ENCODE results near the gene ASB4. TPM values are rescaled to one million over a fixed set of nuclear protein-coding genes. Genes with fewer than 3 reads are reported as not detected.
"Not testable (repeated sequence)": the region's sequence is repeated elsewhere in the genome, so short reads cannot be mapped to it uniquely, and the experiment has no call there.

ASB4 gene
- total RNA-seq, 2 experiments from 2014 or later: not detected

GRCh38 chr7:95547361-95548348 is 61.9 kb downstream of the ASB4 start:
- Mint-ChIP-seq H3K4me3 (no peak overlapping the region), H3K27me3 (peaks cover 2% of the 10 kb centered on the region), H3K4me1 (ENCODE audit: low read depth) (no peaks in the 10 kb centered on the region), H3K9me3 (no peaks in the 10 kb centered on the region), H3K36me3 (no peaks in the 10 kb centered on the region), H3K27ac (no peak overlapping the region)
- DNase-seq: no peak
- intact Hi-C loops (cut with micrococcal nuclease): no loop called here
- CTCF ChIA-PET: no interaction called here
- POLR2A ChIA-PET: no interaction called here

- Mint-ChIP-seq H3K4me1 (ENCODE audit: low read depth) (no peaks in the 10 kb centered on the region), H3K27me3 (peaks cover 7% of the 10 kb centered on the region), H3K4me3 (no peak overlapping the region), H3K9me3 (no peaks in the 10 kb centered on the region), H3K36me3 (no peaks in the 10 kb centered on the region), H3K27ac (no peak overlapping the region)
- DNase-seq: no peak
- intact Hi-C loops (cut with micrococcal nuclease): no loop called here
- POLR2A ChIA-PET: no interaction called here
- CTCF ChIA-PET: interaction anchor here (0.8 kb wide), 1 partner anchor 23 kb away, joined by 3 read pairs; no protein-coding TSS in a partner anchor
These were observed 64.2 kb downstream of the ASB4 start for GRCh38 chr7:95549818-95550529.

GRCh38 chr7:95550546-95550945 is 64.8 kb downstream of the ASB4 start:
- no peak overlapping the region for H3K27ac Mint-ChIP-seq
- POLR2A ChIA-PET: no interaction called here

DNA sequence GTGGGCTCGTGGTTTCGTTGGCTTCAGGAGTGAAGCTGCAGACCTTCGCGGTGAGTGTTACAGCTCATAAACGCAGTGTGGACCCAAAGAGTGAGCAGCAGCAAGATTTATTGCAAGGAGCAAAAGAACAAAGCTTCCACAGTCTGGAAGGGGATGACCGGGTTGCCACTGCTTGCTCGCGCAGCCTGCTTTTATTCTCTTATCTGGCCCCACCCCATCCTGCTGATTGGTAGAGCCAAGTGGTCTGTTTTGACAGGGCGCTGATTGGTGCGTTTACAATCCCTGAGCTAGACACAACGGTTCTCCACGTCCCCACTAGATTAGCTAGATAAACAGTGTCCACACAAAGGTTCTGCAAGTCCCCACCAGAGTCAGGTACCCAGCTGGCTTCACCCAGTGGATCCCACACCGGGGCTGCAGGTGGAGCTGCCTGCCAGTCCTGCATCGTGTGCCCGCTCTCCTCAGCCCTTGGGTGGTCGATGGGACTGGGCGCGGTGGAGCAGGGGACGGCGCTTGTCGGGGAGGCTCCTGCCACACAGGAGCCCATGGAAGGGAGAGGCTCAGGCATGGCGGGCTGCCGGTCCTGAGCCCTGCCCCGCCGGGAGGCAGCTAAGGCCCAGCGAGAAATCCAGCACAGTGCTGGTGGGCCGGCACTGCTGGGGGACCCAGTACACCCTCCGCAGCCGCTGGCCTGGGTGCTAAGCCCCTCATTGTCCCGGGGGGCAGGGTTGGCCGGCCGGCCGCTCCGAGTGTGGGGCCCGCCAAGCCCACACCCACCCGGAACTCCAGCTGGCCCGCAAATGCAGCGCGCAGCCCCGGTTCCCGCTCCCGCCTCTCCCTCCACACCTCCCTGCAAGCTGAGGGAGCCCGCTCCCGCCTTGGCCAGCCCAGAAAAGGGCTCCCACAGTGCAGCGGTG is 66.5 kb downstream of the ASB4 start:
- H3K36me3 Mint-ChIP-seq; intact Hi-C loops (cut with micrococcal nuclease); CTCF ChIA-PET: not testable (repeated sequence)

More at GRCh38 chr7:95550546-95550945, 64.8 kb downstream of the ASB4 start:
- peaks cover 7% of the 10 kb centered on the region for H3K27me3 Mint-ChIP-seq
- H3K9me3 Mint-ChIP-seq: no peaks in the 10 kb centered on the region
- no peaks in the 10 kb centered on the region for H3K4me1 Mint-ChIP-seq (ENCODE audit: low read depth)
- no peak overlapping the region for H3K4me3 Mint-ChIP-seq
- intact Hi-C loops (cut with micrococcal nuclease): no loop called here
- no peak for DNase-seq
- CTCF ChIA-PET: no interaction called here
- H3K36me3 Mint-ChIP-seq: no peaks in the 10 kb centered on the region

GRCh38 chr7:95553939-95554338 is 68.2 kb downstream of the ASB4 start:
- no peak overlapping the region for H3K4me3 Mint-ChIP-seq
- H3K27me3 Mint-ChIP-seq: peaks cover 7% of the 10 kb centered on the region
- POLR2A ChIA-PET: no interaction called here
- no peaks in the 10 kb centered on the region for H3K9me3 Mint-ChIP-seq
- no peaks in the 10 kb centered on the region for H3K36me3 Mint-ChIP-seq
- DNase-seq: no peak
- intact Hi-C loops (cut with micrococcal nuclease): no loop called here
- no peaks in the 10 kb centered on the region for H3K4me1 Mint-ChIP-seq (ENCODE audit: low read depth)
- H3K27ac Mint-ChIP-seq: no peak overlapping the region
- CTCF ChIA-PET: no interaction called here

More for the DNA sequence above, 66.5 kb downstream of the ASB4 start:
- H3K9me3 Mint-ChIP-seq; POLR2A ChIA-PET; DNase-seq; H3K4me1 Mint-ChIP-seq (ENCODE audit: low read depth); H3K4me3 Mint-ChIP-seq; H3K27me3 Mint-ChIP-seq; H3K27ac Mint-ChIP-seq: not testable (repeated sequence)

DNA sequence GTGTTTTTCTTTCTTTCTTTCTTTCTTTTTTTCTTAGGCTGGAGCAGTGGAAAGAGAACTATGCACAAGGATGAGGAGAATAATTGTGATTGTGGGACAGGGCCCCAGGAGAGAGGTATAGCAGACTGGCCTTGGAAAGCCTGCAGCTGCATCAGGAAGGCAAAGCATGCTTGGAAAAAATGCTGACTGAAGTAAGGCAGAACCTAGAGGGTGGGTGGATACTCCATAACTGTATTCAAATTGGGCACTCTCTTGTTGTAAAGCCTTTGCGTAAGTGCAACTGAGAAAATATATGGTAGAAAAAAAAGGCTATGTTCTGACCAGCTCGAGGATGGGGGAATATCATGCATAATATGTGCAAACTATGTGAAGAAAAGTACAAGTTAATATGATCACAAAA is 71.0 kb downstream of the ASB4 start:
- no peaks in the 10 kb centered on the region for H3K36me3 Mint-ChIP-seq
- intact Hi-C loops (cut with micrococcal nuclease): no loop called here
- no peak overlapping the region for H3K4me3 Mint-ChIP-seq
- no peak for DNase-seq
- H3K4me1 Mint-ChIP-seq (ENCODE audit: low read depth): no peaks in the 10 kb centered on the region
- H3K9me3 Mint-ChIP-seq: no peaks in the 10 kb centered on the region
- POLR2A ChIA-PET: no interaction called here
- CTCF ChIA-PET: no interaction called here
- no peak overlapping the region for H3K27ac Mint-ChIP-seq
- peaks cover 4% of the 10 kb centered on the region for H3K27me3 Mint-ChIP-seq

- Mint-ChIP-seq H3K4me1 (ENCODE audit: low read depth) (no peaks in the 10 kb centered on the region), H3K4me3 (no peak overlapping the region), H3K9me3 (no peaks in the 10 kb centered on the region), H3K27ac (no peak overlapping the region), H3K36me3 (no peaks in the 10 kb centered on the region), H3K27me3 (peaks cover 1% of the 10 kb centered on the region)
- ChIA-PET CTCF (no interaction called here), POLR2A (no interaction called here)
- no peak for DNase-seq
- intact Hi-C loops (cut with micrococcal nuclease): no loop called here
These were observed 73.1 kb downstream of the ASB4 start for GRCh38 chr7:95558864-95559263.

- Mint-ChIP-seq H3K4me1 (ENCODE audit: low read depth) (no peaks in the 10 kb centered on the region), H3K27ac (no peak overlapping the region), H3K36me3 (no peaks in the 10 kb centered on the region), H3K4me3 (no peak overlapping the region), H3K9me3 (no peaks in the 10 kb centered on the region), H3K27me3 (no peaks in the 10 kb centered on the region)
- CTCF ChIA-PET: no interaction called here
- POLR2A ChIA-PET: no interaction called here
- intact Hi-C loops (cut with micrococcal nuclease): no loop called here
- DNase-seq: no peak
These were observed 74.9 kb downstream of the ASB4 start for GRCh38 chr7:95560674-95561073.

DNA sequence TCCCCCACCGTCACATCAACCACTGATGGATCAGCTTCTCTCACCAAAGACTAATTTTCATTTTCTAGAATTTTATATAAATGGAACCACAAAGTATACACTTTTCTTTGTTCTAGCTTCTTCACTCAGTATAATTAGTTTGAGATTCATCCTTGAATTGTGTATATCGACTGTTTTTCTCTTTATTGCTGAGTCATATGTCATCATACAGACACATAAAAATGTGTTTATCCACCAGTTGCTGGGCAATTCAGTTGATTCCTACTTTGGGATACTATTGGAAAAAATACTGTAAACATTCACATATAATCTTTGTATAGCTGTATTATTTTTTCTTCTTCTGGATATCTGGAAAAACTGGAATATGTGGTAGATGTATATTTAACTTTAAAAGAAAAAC is 84.0 kb downstream of the ASB4 start:
- Mint-ChIP-seq H3K4me3 (no peak overlapping the region), H3K27ac (no peak overlapping the region), H3K9me3 (no peaks in the 10 kb centered on the region), H3K27me3 (no peaks in the 10 kb centered on the region), H3K4me1 (ENCODE audit: low read depth) (no peaks in the 10 kb centered on the region), H3K36me3 (no peaks in the 10 kb centered on the region)
- intact Hi-C loops (cut with micrococcal nuclease): no loop called here
- no peak for DNase-seq
- ChIA-PET CTCF (no interaction called here), POLR2A (no interaction called here)

- H3K27ac Mint-ChIP-seq: no peak overlapping the region
These were observed 91.4 kb downstream of the ASB4 start for GRCh38 chr7:95577137-95577536.

DNA sequence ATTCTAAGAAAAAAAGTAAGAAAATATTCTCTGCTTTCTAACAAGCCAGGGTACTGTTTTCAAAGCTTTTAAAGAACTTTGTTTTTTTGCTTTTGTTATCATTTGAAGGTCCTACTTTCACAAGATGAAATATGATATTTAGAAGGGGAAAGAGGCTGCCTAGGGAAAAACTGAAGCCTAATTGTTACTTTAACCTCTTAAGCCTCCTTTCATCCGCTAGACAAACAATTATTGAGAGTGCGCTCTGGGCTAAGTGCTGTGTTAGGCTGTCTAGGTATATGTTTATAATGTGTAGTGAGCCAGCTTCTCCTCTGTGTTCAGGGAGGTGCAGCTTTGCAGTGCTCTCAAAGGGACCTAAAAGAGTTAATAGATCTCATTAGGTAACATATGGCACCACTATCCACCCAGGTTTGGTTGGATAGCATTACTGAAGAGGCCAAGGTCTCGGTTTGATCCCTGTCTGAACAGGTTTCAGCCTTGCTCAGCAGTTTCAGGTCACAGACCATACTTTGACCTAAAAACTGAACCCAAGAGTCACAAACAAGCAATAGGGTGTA is 92.6 kb downstream of the ASB4 start:
- Mint-ChIP-seq H3K27ac (no peak overlapping the region), H3K4me1 (ENCODE audit: low read depth) (no peaks in the 10 kb centered on the region), H3K4me3 (no peak overlapping the region), H3K36me3 (no peaks in the 10 kb centered on the region), H3K9me3 (no peaks in the 10 kb centered on the region), H3K27me3 (no peaks in the 10 kb centered on the region)
- no peak for DNase-seq
- intact Hi-C loops (cut with micrococcal nuclease): no loop called here
- POLR2A ChIA-PET: no interaction called here
- CTCF ChIA-PET: no interaction called here

More at GRCh38 chr7:95577137-95577536, 91.4 kb downstream of the ASB4 start:
- ChIA-PET CTCF (no interaction called here), POLR2A (no interaction called here)
- no peak for DNase-seq
- H3K9me3 Mint-ChIP-seq: no peaks in the 10 kb centered on the region
- no peaks in the 10 kb centered on the region for H3K36me3 Mint-ChIP-seq
- intact Hi-C loops (cut with micrococcal nuclease): no loop called here
- H3K27me3 Mint-ChIP-seq: no peaks in the 10 kb centered on the region
- H3K4me3 Mint-ChIP-seq: no peak overlapping the region
- H3K4me1 Mint-ChIP-seq (ENCODE audit: low read depth): no peaks in the 10 kb centered on the region

DNA sequence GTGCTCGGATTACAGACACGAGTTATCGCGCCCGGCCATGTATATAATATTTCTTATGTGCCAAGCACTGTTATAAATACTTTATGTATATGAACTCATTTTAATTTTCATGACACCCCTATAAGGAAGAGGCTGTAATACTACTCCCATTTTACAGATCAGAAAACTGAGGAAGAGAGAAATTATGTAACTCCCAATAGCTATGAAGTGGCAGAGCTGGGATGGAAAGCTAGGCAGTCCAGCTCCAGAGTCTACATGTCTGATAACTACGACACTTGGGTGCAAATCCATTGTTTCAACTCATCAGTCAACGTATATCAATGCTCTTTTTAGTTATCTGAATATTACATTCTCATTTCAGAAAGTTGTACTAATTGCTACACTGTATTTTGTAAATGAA is 93.6 kb downstream of the ASB4 start:
- H3K36me3 Mint-ChIP-seq: no peaks in the 10 kb centered on the region
- H3K27ac Mint-ChIP-seq: no peak overlapping the region
- peaks cover 2% of the 10 kb centered on the region for H3K27me3 Mint-ChIP-seq
- CTCF ChIA-PET: no interaction called here
- H3K4me1 Mint-ChIP-seq (ENCODE audit: low read depth): no peaks in the 10 kb centered on the region
- DNase-seq: no peak
- POLR2A ChIA-PET: no interaction called here
- H3K9me3 Mint-ChIP-seq: no peaks in the 10 kb centered on the region
- no peak overlapping the region for H3K4me3 Mint-ChIP-seq
- intact Hi-C loops (cut with micrococcal nuclease): no loop called here
